Measurements from ENCODE around the gene IL6. TPM values are rescaled to one million over a fixed set of nuclear protein-coding genes. Genes with fewer than 3 reads are reported as not detected.

The IL6 gene
- total RNA-seq, 1 donor from 2014 or later, result not detected

Other genes starting within 250 kb of the IL6 start
- 0.30 and 0.32 TPM in 2 replicates for gene STEAP1B, start 227.0 kb upstream of the IL6 start, total RNA-seq
- gene TOMM7, start 95.6 kb downstream of the IL6 start, total RNA-seq, result 216 and 221 TPM in 2 replicates